ENCODE measurements around the gene ASIP.
"Not testable (repeated sequence)": the region's sequence is repeated elsewhere in the genome, so short reads cannot be mapped to it uniquely, and the experiment has no call there.

DNA sequence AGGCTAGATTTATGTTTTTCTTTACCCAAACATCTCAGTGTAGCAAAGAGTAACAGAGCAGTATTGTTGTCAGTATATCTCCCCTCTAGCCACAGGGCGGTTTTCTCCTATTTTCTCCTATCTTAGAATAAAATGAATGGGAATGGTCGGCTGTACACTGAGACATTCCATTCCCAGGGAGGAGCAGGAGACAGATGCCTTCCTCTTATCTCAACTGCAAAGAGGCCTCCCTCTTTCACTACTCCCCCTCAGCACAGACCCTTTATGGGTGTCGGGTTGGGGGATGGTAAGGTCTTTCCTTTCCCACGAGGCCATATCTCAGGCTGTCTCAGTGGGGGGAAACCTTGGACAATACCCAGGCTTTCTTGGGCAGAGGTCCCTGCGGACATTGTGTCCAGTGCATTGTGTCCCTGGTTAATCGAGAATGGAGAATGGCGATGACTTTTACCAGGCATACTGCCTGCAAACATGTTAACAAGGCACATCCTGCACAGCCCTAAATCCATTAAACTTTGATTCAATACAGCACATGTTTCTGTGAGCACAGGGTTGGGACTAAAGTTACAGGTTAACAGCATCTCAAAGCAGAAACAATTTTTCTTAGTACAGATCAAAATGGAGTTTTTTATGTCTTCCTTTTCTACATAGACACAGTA lies 11.3 kb downstream of the ASIP start:
- TF ChIP-seq, protein P1, sequence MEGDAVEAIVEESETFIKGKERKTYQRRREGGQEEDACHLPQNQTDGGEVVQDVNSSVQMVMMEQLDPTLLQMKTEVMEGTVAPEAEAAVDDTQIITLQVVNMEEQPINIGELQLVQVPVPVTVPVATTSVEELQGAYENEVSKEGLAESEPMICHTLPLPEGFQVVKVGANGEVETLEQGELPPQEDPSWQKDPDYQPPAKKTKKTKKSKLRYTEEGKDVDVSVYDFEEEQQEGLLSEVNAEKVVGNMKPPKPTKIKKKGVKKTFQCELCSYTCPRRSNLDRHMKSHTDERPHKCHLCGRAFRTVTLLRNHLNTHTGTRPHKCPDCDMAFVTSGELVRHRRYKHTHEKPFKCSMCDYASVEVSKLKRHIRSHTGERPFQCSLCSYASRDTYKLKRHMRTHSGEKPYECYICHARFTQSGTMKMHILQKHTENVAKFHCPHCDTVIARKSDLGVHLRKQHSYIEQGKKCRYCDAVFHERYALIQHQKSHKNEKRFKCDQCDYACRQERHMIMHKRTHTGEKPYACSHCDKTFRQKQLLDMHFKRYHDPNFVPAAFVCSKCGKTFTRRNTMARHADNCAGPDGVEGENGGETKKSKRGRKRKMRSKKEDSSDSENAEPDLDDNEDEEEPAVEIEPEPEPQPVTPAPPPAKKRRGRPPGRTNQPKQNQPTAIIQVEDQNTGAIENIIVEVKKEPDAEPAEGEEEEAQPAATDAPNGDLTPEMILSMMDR (optimal IDR thresholded peaks at IDR 0.05 in 1 of 3, IDR thresholded peaks at IDR 0.05 in 1 of 3, conservative IDR thresholded peaks at IDR 0.05 in 1 of 3; ENCODE audit: extremely low read depth in 1 of 3, insufficient read depth in 2 of 3, low read length in 3 of 3) = not testable (repeated sequence)
- TF ChIP-seq EZH2 (IDR thresholded peaks at IDR 0.05; ENCODE audit: low read length) = not testable (repeated sequence)

Data from keratinocyte (primary cell).